ENCODE measurements around the gene AGAP5.

DNA sequence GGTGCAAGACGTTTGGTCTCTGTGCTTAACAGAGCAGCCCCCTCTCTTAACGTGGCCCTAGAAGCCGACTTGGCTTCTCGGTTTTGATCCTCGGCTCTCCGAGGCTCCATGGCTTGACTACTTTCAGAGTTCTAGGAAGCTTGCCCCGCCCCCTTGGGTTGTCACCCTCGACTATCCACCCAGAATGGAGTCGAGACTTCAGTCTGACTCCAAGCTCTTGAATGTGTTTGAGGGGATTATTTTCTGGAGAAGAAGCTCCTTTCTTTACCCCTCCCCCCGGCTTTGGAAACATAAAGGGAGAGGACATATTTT lies 46.7 kb upstream of the AGAP5 start:
- no peak for TF ChIP-seq POLR2A (IDR thresholded peaks at IDR 0.05)
- TF ChIP-seq, protein P1, sequence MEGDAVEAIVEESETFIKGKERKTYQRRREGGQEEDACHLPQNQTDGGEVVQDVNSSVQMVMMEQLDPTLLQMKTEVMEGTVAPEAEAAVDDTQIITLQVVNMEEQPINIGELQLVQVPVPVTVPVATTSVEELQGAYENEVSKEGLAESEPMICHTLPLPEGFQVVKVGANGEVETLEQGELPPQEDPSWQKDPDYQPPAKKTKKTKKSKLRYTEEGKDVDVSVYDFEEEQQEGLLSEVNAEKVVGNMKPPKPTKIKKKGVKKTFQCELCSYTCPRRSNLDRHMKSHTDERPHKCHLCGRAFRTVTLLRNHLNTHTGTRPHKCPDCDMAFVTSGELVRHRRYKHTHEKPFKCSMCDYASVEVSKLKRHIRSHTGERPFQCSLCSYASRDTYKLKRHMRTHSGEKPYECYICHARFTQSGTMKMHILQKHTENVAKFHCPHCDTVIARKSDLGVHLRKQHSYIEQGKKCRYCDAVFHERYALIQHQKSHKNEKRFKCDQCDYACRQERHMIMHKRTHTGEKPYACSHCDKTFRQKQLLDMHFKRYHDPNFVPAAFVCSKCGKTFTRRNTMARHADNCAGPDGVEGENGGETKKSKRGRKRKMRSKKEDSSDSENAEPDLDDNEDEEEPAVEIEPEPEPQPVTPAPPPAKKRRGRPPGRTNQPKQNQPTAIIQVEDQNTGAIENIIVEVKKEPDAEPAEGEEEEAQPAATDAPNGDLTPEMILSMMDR (IDR thresholded peaks at IDR 0.05) = no peak

Measured in gastroesophageal sphincter (tissue), 3 donors.